ENCODE results near the gene CDO1.

Gene CDO1

DNA sequence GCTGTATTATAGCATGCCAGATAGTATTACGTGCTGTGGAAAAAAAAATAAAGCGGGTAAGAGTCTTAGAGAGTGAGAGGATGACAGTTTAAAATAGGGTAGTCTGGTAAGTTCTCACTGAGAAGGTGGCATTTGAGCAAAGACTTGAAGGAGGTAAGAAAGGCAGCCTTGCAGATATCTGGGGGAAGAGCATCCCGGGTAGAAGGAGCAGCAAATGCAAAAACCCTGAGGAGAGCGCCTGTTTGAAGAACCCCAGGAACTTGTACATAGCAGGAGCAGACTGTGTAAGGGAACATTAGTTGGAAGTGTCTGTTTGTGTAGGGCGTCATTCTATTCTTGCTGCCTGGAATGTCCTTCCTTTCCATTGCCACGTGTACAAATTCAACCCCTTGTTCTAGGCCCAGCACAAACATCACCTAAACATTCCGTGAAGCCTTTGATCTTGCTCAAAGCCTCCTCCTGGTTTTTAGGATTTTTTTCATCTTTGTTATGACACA, 27.9 kb upstream of the CDO1 start:
- TF ChIP-seq ESRRG (CRISPR knock-in tag; IDR thresholded peaks at IDR 0.05) (no peak), PATZ1 (CRISPR knock-in tag; IDR thresholded peaks at IDR 0.05; ENCODE audit: borderline replicate concordance) (no peak), ZNF8 (CRISPR knock-in tag; IDR thresholded peaks at IDR 0.05) (no peak), ARNTL (CRISPR knock-in tag; IDR thresholded peaks at IDR 0.05; ENCODE audit: borderline replicate concordance, low read depth) (no peak), CSDC2 (CRISPR knock-in tag; IDR thresholded peaks at IDR 0.05) (no peak), ZNF565 (CRISPR knock-in tag; conservative IDR thresholded peaks at IDR 0.05; ENCODE audit: low read depth) (no peak), ISL1 (CRISPR knock-in tag; IDR thresholded peaks at IDR 0.05) (no peak), RARB (CRISPR knock-in tag; IDR thresholded peaks at IDR 0.05) (no peak), TOX (CRISPR knock-in tag; IDR thresholded peaks at IDR 0.05; ENCODE audit: borderline replicate concordance) (no peak), TCF4 (CRISPR knock-in tag; IDR thresholded peaks at IDR 0.05; ENCODE audit: borderline replicate concordance) (no peak), ZC3H10 (CRISPR knock-in tag; IDR thresholded peaks at IDR 0.05) (no peak), PPARA (CRISPR knock-in tag; IDR thresholded peaks at IDR 0.05; ENCODE audit: borderline replicate concordance) (no peak), CREB5 (CRISPR knock-in tag; IDR thresholded peaks at IDR 0.05; ENCODE audit: low read depth) (no peak), GLIS3 (CRISPR knock-in tag; IDR thresholded peaks at IDR 0.05) (no peak), ZFP30 (CRISPR knock-in tag; IDR thresholded peaks at IDR 0.05) (no peak), SNAI2 (CRISPR knock-in tag; IDR thresholded peaks at IDR 0.05) (no peak), ZFP3 (CRISPR knock-in tag; IDR thresholded peaks at IDR 0.05) (no peak), ZNF70 (CRISPR knock-in tag; IDR thresholded peaks at IDR 0.05) (no peak)
- TF ChIP-seq, protein P1, sequence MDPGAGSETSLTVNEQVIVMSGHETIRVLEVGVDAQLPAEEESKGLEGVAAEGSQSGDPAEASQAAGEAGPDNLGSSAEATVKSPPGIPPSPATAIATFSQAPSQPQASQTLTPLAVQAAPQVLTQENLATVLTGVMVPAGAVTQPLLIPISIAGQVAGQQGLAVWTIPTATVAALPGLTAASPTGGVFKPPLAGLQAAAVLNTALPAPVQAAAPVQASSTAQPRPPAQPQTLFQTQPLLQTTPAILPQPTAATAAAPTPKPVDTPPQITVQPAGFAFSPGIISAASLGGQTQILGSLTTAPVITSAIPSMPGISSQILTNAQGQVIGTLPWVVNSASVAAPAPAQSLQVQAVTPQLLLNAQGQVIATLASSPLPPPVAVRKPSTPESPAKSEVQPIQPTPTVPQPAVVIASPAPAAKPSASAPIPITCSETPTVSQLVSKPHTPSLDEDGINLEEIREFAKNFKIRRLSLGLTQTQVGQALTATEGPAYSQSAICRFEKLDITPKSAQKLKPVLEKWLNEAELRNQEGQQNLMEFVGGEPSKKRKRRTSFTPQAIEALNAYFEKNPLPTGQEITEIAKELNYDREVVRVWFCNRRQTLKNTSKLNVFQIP (CRISPR knock-in tag; IDR thresholded peaks at IDR 0.05; ENCODE audit: borderline replicate concordance, low read depth), result no peak
- TF ChIP-seq, protein P2, sequence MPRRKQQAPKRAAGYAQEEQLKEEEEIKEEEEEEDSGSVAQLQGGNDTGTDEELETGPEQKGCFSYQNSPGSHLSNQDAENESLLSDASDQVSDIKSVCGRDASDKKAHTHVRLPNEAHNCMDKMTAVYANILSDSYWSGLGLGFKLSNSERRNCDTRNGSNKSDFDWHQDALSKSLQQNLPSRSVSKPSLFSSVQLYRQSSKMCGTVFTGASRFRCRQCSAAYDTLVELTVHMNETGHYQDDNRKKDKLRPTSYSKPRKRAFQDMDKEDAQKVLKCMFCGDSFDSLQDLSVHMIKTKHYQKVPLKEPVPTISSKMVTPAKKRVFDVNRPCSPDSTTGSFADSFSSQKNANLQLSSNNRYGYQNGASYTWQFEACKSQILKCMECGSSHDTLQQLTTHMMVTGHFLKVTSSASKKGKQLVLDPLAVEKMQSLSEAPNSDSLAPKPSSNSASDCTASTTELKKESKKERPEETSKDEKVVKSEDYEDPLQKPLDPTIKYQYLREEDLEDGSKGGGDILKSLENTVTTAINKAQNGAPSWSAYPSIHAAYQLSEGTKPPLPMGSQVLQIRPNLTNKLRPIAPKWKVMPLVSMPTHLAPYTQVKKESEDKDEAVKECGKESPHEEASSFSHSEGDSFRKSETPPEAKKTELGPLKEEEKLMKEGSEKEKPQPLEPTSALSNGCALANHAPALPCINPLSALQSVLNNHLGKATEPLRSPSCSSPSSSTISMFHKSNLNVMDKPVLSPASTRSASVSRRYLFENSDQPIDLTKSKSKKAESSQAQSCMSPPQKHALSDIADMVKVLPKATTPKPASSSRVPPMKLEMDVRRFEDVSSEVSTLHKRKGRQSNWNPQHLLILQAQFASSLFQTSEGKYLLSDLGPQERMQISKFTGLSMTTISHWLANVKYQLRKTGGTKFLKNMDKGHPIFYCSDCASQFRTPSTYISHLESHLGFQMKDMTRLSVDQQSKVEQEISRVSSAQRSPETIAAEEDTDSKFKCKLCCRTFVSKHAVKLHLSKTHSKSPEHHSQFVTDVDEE (CRISPR knock-in tag; IDR thresholded peaks at IDR 0.05), result no peak
- no peak for ATAC-seq

DNA sequence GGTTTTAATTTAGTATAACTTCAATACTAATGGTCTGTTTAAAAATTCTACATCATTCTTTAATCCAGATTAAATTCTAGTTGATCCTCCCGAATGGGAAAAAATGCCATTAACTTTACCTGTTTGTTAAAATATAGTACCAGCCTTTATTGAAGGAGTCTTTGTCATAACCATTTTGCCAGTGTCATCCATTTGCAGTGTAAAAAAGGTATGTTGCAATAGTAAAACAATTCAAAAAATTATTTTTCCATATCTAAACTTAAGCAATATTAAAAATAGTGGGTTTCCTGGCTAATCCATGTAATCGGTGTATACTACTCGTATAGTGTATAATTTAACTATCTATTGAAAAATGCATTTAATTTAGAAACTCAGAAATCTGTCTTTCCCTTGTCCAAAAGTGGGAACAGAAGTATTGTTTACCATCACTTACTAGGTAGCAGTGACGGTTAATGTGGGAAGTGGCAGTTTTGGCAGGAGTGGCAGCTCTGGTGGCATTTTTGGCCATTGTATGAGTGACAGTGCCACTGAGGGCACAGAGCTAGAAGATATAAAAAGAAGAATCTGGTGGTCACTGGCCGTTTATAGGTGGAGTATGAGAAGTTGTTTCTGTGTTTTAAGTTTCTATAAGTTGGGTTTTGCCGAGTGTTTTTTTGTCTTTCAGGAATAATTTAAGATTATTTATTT, 27.1 kb upstream of the CDO1 start:
- no peak for ATAC-seq
- TF ChIP-seq ZNF70 (CRISPR knock-in tag; IDR thresholded peaks at IDR 0.05) (no peak), ZFP30 (CRISPR knock-in tag; IDR thresholded peaks at IDR 0.05) (no peak), CSRNP3 (CRISPR knock-in tag; IDR thresholded peaks at IDR 0.05) (no peak), ZNF565 (CRISPR knock-in tag; conservative IDR thresholded peaks at IDR 0.05; ENCODE audit: low read depth) (no peak), BACH2 (CRISPR knock-in tag; IDR thresholded peaks at IDR 0.05; ENCODE audit: borderline replicate concordance) (no peak), PPARA (CRISPR knock-in tag; IDR thresholded peaks at IDR 0.05; ENCODE audit: borderline replicate concordance) (no peak), ESRRG (CRISPR knock-in tag; IDR thresholded peaks at IDR 0.05) (no peak), ZC3H10 (CRISPR knock-in tag; IDR thresholded peaks at IDR 0.05) (no peak), SNAI2 (CRISPR knock-in tag; IDR thresholded peaks at IDR 0.05) (no peak), RARB (CRISPR knock-in tag; IDR thresholded peaks at IDR 0.05) (no peak), CREB5 (CRISPR knock-in tag; IDR thresholded peaks at IDR 0.05; ENCODE audit: low read depth) (no peak), ZFP3 (CRISPR knock-in tag; IDR thresholded peaks at IDR 0.05) (no peak), TCF4 (CRISPR knock-in tag; IDR thresholded peaks at IDR 0.05; ENCODE audit: borderline replicate concordance) (no peak), TOX (CRISPR knock-in tag; IDR thresholded peaks at IDR 0.05; ENCODE audit: borderline replicate concordance) (no peak), CSDC2 (CRISPR knock-in tag; IDR thresholded peaks at IDR 0.05) (no peak)
- TF ChIP-seq, protein P2 (CRISPR knock-in tag; IDR thresholded peaks at IDR 0.05), result no peak
- TF ChIP-seq, protein P1 (CRISPR knock-in tag; IDR thresholded peaks at IDR 0.05; ENCODE audit: borderline replicate concordance, low read depth), result no peak

Data from SK-N-SH treated with all-trans-retinoic acid at 6 μM for 48 hours (cell line).